ACC112 (cell line): Measurements from ENCODE around the gene STPG4.
"Not testable (repeated sequence)": the region's sequence is repeated elsewhere in the genome, so short reads cannot be mapped to it uniquely, and the experiment has no call there.

Source experiments
- H2AFZ ChIP-seq: fragments of 200-600 bp; sonication (generic); one replicate; pipeline ENCODE4 v1.6.0; 2017; ENCODE audit warnings: antibody characterized with exemption, low read length; ENCODE audit not compliant: unreplicated experiment
- H3K27ac ChIP-seq: fragments of 200-600 bp; sonication (generic); 2 replicates; pipeline ENCODE4 v1.5.1; 2014; ENCODE audit warnings: low read depth, mild to moderate bottlenecking, antibody characterized with exemption, low read length, moderate library complexity
- H3K27me3 ChIP-seq: fragments of 200-600 bp; sonication (generic); 2 replicates; pipeline ENCODE4 v1.6.1; 2014; ENCODE audit warnings: mild to moderate bottlenecking, antibody characterized with exemption, low read length, moderate library complexity, mixed read lengths; ENCODE audit not compliant: insufficient read depth
- H3K36me3 ChIP-seq: fragments of 200-600 bp; sonication (generic); 2 replicates; pipeline ENCODE4 v1.6.1; 2016; ENCODE audit warnings: mild to moderate bottlenecking, antibody characterized with exemption, low read length, moderate library complexity, mixed read lengths; ENCODE audit not compliant: insufficient read depth
- H3K4me1 ChIP-seq: fragments of 200-600 bp; sonication (generic); one replicate; pipeline ENCODE4 v1.6.1; 2016; ENCODE audit warnings: low read length, mixed read lengths; ENCODE audit not compliant: insufficient read depth, unreplicated experiment, control insufficient read depth
- H3K4me3 ChIP-seq: fragments of 200-600 bp; sonication (generic); 2 replicates; pipeline ENCODE4 v1.5.1; 2014; ENCODE audit warnings: mild to moderate bottlenecking, low read depth, low read length
- H3K79me2 ChIP-seq: fragments of 200-600 bp; sonication (generic); one replicate; pipeline ENCODE4 v1.6.0; 2016; ENCODE audit warnings: low read length; ENCODE audit not compliant: control insufficient read depth, unreplicated experiment, insufficient read depth

Gene STPG4

GRCh38 chr2:47128705-47129104, 26.4 kb downstream of the STPG4 start:
- Histone ChIP-seq H3K4me3 (no peak overlapping the region), H3K27me3 (no peaks in the 10 kb centered on the region), H3K36me3 (no peaks in the 10 kb centered on the region), H3K27ac (no peak overlapping the region), H3K4me1 (no peaks in the 10 kb centered on the region), H3K79me2 (no peaks in the 10 kb centered on the region), H2AFZ (no peak overlapping the region)

DNA sequence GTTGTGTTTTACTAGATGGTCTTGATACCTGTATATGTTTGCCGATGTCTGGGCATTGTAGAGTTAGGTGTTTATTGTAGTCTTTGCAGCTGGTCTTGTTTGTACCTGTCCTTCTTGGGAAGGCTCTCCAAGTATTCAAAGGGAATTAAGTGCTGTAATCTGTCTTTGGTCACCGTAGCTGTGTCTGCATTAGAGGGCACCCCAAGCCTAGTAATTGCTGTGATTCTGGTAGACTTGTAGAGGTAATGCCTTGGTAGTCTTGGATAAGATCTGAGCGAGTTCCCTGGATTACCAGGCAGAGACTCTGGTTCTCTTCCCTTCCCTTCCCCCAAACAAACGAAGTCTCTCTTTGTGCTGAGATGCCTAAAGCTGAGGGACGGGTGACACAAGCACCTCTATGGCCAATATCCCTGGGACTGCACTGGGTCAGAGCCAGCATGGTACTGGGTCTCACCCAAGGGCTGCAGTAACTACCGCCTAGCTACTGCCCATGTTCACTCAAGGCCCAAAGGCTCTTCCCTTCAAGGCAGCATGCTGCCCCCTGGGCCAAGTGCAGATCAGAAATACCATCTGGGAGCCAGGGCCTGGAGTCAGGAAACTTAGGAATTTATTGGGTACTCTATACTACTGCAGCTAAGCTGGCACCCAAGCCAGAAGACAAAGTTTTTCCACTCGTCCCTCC, 27.1 kb downstream of the STPG4 start:
- H3K27me3 ChIP-seq, result no peaks in the 10 kb centered on the region
- H3K79me2 ChIP-seq, result no peaks in the 10 kb centered on the region
- no peak overlapping the region for H3K4me3 ChIP-seq
- H3K36me3 ChIP-seq, result no peaks in the 10 kb centered on the region
- no peaks in the 10 kb centered on the region for H3K4me1 ChIP-seq
- H3K27ac ChIP-seq, result no peak overlapping the region
- H2AFZ ChIP-seq, result no peak overlapping the region

DNA sequence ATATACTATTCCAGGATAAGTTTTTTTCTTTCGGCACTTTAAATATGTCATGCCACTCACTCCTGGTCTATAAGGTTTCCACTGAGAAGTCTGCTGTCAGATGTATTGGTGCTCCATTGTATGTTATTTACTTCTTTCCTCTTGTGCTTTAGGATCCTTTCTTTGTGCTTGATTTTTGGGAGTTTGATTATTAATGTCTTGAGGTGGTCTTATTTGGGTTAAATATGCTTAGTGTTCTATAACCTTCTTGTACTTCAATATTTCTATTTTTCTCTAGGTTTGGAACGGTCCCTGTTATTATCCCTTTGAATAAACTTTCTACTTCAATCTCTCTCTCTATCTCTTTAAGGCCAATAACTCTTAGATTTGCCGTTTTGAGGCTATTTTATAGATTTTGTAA, 28.3 kb downstream of the STPG4 start:
- no peaks in the 10 kb centered on the region for H3K36me3 ChIP-seq
- H3K27ac ChIP-seq, result no peak overlapping the region
- no peak overlapping the region for H3K4me3 ChIP-seq
- H2AFZ ChIP-seq, result no peak overlapping the region
- no peaks in the 10 kb centered on the region for H3K27me3 ChIP-seq
- no peaks in the 10 kb centered on the region for H3K79me2 ChIP-seq
- peaks cover 3% of the 10 kb centered on the region for H3K4me1 ChIP-seq

DNA sequence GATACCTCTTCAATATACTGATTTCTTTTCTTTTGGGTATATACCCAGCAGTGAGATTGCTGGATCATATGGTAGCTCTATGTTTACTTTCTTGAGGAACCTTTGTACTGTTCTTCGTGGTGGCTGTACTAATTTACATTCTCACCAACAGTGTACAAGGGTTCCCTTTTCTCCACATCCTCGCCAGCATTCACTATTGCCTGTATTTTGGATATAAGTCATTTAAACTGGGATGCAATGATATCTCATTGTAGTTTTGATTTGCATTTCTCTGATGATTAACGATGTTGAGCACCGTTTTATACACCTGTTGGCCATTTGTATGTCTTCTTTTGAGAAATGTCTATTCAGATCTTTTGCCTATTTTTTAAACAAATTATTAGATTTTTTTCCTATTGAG, 30.4 kb downstream of the STPG4 start:
- H3K27me3 ChIP-seq, H3K4me3 ChIP-seq, H3K36me3 ChIP-seq, H3K79me2 ChIP-seq, H3K27ac ChIP-seq, H2AFZ ChIP-seq: not testable (repeated sequence)
- H3K4me1 ChIP-seq, result peaks cover 17% of the 10 kb centered on the region

DNA sequence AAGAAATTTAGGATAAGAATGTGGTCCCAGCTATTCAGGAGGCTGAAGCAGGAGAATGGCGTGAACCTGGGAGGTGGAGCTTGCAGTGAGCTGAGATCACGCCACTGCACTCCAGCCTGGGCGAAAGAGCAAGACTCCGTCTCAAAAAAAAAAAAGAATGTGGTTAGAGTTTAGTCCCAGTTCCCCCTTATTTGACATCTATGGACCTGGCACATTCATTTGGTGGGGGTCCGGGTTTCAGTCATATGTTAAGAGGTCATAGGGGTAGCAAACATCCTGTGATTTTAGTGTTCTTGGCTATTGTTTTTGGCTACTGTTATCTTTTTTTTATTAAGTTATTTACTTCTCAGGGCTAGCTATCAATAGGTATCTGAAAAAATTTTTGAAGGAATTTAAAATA, 34.7 kb downstream of the STPG4 start:
- Histone ChIP-seq H3K4me1 (peaks cover 31% of the 10 kb centered on the region), H3K27ac (peak overlapping the region; percentile 83)
- H2AFZ ChIP-seq, H3K36me3 ChIP-seq, H3K27me3 ChIP-seq, H3K4me3 ChIP-seq, H3K79me2 ChIP-seq: not testable (repeated sequence)

DNA sequence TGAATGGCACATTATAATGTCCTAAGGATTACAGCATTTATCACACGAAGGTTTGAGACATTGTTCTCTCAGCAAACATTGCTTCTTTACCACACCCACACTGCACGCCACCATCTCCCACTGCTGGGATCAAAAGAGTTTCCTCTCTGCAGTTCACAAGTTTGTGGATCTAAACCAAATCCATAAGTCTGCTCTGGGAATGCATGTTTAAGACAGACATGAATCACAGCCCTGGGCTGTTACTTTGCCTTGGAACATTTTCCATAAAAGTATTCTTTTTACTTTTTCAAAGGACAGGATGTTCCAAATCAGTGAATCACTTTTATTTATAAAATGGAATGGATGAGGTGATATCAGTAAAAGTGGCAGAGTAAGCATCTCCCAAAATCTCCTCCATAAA, 36.1 kb downstream of the STPG4 start:
- H3K4me3 ChIP-seq, result peak overlapping the region; percentile 2; the same call in 1 of the 2 replicates
- H2AFZ ChIP-seq, result peak overlapping the region; percentile 8
- H3K27me3 ChIP-seq, result no peaks in the 10 kb centered on the region
- H3K4me1 ChIP-seq, result peaks cover 31% of the 10 kb centered on the region
- H3K36me3 ChIP-seq, result no peaks in the 10 kb centered on the region
- H3K79me2 ChIP-seq, result no peaks in the 10 kb centered on the region
- peak overlapping the region; percentile 73 for H3K27ac ChIP-seq

- Histone ChIP-seq H3K79me2 (no peaks in the 10 kb centered on the region), H3K27ac (peak overlapping the region; percentile 73), H3K4me3 (peak overlapping the region; percentile 2; the same call in 1 of the 2 replicates), H2AFZ (peak overlapping the region; percentile 8), H3K36me3 (no peaks in the 10 kb centered on the region), H3K4me1 (peaks cover 31% of the 10 kb centered on the region), H3K27me3 (no peaks in the 10 kb centered on the region)
These were observed 36.5 kb downstream of the STPG4 start for GRCh38 chr2:47118581-47118980.

- Histone ChIP-seq H3K36me3 (no peaks in the 10 kb centered on the region), H3K79me2 (no peaks in the 10 kb centered on the region), H3K4me1 (no peaks in the 10 kb centered on the region), H3K27ac (no peak overlapping the region), H3K27me3 (no peaks in the 10 kb centered on the region), H2AFZ (no peak overlapping the region), H3K4me3 (no peak overlapping the region)
These were observed 42.3 kb downstream of the STPG4 start for GRCh38 chr2:47112665-47113435.

GRCh38 chr2:47109680-47110079, 45.4 kb downstream of the STPG4 start:
- no peaks in the 10 kb centered on the region for H3K4me1 ChIP-seq
- H3K27me3 ChIP-seq, result no peaks in the 10 kb centered on the region
- no peaks in the 10 kb centered on the region for H3K79me2 ChIP-seq
- no peak overlapping the region for H3K27ac ChIP-seq
- H2AFZ ChIP-seq, result no peak overlapping the region
- H3K4me3 ChIP-seq, result no peak overlapping the region
- H3K36me3 ChIP-seq, result no peaks in the 10 kb centered on the region

GRCh38 chr2:47109007-47109375, 46.1 kb downstream of the STPG4 start:
- H3K27ac ChIP-seq, result no peak overlapping the region
- no peak overlapping the region for H3K4me3 ChIP-seq

More at GRCh38 chr2:47109007-47109375, 46.1 kb downstream of the STPG4 start:
- Histone ChIP-seq H3K36me3 (no peaks in the 10 kb centered on the region), H3K79me2 (no peaks in the 10 kb centered on the region), H2AFZ (no peak overlapping the region), H3K4me1 (no peaks in the 10 kb centered on the region), H3K27me3 (no peaks in the 10 kb centered on the region)
